ES-I3 (cell line): ENCODE data around the gene PLAGL1.
"Not testable (repeated sequence)": the region's sequence is repeated elsewhere in the genome, so short reads cannot be mapped to it uniquely, and the experiment has no call there.

Experiments used
- H3K36me3 ChIP-seq: 2 replicates; pipeline ENCODE4 v1.6.1; 2013; ENCODE audit warnings: mild to moderate bottlenecking, low read length, control low read depth, moderate library complexity; ENCODE audit not compliant: insufficient read depth
- H3K4me1 ChIP-seq: 2 replicates; pipeline ENCODE4 v1.6.1; 2013; ENCODE audit warnings: mild to moderate bottlenecking, control low read depth, low read length; ENCODE audit not compliant: insufficient read depth
- H3K9ac ChIP-seq: 2 replicates; pipeline ENCODE4 v1.6.1; 2013; ENCODE audit warnings: low read depth, mild to moderate bottlenecking, low read length, moderate library complexity
- H3K9me3 ChIP-seq: 2 replicates; pipeline ENCODE4 v1.6.1; 2013; ENCODE audit warnings: mild to moderate bottlenecking, low read length, moderate library complexity; ENCODE audit not compliant: control insufficient read depth, insufficient read depth

The PLAGL1 gene

DNA sequence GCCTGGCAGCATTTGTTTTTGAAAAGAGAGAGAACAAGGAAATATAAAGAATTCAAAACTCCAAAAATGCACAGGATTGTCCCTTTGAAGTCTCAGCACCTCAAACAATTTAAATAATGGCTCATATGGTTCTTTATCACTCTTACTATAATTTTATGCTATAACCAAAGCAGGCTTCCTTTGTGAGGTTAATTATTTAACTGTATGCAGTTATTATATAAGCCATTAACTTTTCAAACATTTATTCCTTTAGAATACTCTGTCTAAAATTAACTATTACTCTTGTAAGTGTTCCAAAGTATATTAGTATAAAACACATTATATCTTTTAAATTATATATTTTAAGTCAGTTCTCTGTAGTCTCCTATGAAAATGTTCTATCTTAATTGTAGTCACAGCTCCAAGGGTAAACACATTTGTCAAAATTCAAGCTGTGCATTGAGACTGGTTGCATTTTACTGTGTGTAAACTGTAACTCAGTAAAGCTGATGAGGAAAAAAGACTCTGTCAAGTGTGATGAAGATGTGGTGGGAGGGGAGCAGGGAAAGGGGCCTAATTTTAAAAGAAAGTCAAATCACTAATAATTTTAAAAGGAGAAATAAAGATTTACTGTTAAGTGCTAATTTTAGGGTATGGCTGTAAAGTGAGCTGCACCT, 20.0 kb upstream of the PLAGL1 start:
- no peaks in the 10 kb centered on the region for H3K36me3 ChIP-seq
- no peak overlapping the region for H3K9ac ChIP-seq
- H3K4me1 ChIP-seq = no peaks in the 10 kb centered on the region
- H3K9me3 ChIP-seq = no peaks in the 10 kb centered on the region

DNA sequence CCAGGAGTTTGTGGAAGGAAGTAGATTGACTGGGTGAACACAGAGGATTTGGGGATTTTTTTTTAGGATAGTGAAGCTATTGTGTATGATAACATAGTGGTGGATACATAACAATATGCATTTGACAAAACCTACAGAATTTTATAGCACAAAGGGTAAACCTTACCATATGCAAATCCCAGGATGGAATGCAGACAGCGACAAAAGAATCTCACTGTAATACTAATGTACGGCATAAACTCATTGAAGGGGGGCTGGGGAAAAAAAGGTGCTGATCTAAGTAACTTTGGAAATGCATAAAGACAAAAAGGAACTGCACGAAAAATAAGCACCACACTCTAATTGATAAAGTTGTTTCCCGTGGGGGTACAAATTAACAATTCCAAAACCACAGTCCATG, 15.2 kb upstream of the PLAGL1 start:
- no peaks in the 10 kb centered on the region for H3K9me3 ChIP-seq
- H3K36me3 ChIP-seq = no peaks in the 10 kb centered on the region
- no peaks in the 10 kb centered on the region for H3K4me1 ChIP-seq
- H3K9ac ChIP-seq = no peak overlapping the region

DNA sequence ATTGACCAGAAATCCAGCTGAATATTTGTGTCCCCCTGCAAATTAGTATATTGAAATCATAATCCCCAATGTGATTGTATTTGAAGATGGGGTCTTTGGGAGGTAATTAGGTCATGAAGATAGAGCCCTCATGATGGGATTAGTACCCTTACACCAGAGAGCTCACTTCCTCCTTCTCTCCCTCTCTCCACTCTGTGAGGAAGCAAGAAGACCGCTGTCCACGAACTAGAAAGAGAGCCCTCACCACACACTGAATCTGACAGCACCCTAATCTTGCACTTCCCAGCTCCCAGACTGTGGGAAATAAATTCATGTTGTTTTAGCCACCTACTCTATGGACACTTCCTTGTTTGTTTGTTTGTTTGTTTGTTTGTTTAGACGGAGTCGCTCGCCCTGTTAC, 11.9 kb upstream of the PLAGL1 start:
- H3K4me1 ChIP-seq = no peaks in the 10 kb centered on the region
- H3K9ac ChIP-seq = no peak overlapping the region
- H3K36me3 ChIP-seq = no peaks in the 10 kb centered on the region
- no peaks in the 10 kb centered on the region for H3K9me3 ChIP-seq

DNA sequence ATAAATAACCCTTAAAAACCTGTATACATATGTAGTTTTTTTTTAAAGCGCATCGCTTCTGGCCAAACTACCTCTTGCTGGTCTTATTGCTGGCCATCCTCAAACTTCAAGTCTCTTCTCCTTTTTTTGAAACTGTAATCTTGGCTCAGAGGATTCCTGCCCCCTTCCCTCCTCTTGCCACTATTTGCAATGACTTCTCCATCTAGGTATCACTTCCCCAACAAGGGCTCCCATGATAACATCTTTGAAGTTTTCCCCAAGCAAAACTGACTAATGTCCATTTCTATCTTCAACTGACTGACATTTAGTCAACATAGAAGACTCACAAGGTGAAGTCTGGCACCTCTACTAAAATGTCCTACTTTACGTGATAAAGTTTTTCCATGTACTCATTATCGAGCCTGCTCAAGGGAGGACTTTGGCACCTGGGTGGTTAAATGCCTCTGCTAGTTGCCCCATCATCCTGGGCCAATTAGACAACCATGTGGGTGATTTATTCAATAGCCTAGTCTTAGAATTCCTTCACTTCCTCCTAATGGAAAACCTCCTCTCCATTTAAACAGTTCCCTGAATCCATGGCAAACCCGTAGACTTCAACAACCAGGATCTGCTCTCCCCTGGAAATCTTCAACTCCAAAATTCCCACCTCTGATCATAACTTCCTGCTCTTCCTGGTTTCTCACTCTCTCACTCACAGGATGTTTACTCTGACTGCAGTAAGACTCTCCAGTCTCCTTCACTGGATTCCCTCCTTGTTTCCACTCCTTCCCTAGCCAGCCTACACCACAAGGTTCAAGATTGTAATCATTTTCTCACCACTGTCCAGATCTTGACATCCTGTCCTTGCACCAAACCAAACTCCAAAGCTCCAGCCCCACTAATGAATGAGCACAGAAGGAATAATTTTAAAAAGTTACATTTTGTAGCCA, 9.4 kb upstream of the PLAGL1 start:
- H3K9me3 ChIP-seq = no peaks in the 10 kb centered on the region; the same call in 1 of the 2 replicates
- H3K36me3 ChIP-seq = no peaks in the 10 kb centered on the region
- no peaks in the 10 kb centered on the region for H3K4me1 ChIP-seq
- no peak overlapping the region for H3K9ac ChIP-seq

DNA sequence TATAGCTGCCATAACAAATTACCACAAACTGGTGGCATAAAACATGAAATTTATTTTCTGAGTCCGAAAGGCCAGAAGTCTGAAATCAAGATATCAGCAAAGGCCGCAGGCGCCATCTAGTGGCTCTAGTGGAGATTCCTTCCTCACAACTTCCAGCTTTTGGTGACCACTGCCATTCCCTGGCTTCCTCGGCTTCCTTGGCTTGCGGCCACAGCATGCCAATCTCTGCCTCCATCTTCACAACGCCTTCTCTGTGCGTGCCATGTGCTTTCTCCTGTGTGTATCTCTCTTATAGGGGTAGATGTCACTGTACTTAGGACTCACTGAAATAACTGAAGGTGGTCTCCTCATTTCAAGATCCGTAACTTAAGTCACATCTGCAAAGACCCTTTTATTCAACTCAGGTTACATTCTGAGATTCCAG, 5.4 kb upstream of the PLAGL1 start:
- no peak overlapping the region for H3K9ac ChIP-seq
- H3K4me1 ChIP-seq = no peaks in the 10 kb centered on the region

DNA sequence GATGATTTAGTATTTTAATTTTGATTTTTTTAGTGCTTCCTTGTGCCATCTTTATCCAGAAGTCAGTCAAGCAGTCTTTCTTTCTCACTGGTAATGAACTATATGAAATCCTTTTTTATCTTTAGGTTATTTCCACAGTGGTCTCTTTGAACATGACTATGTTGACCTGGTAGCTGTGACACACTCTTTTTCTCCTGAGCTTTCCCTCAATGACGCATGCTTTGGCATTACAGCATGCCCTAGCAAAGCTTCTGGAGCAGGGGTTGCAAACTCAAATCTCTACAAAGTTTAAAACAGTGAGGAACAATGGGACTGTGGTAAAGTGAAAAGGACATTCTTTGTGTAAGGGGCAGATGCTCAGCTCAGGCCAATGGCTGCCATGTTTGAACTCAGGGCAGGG, 4.5 kb upstream of the PLAGL1 start:
- H3K36me3 ChIP-seq = no peaks in the 10 kb centered on the region
- H3K4me1 ChIP-seq = no peaks in the 10 kb centered on the region
- no peak overlapping the region for H3K9ac ChIP-seq
- H3K9me3 ChIP-seq = no peaks in the 10 kb centered on the region; the same call in 1 of the 2 replicates

More for the DNA sequence above, 5.4 kb upstream of the PLAGL1 start:
- H3K36me3 ChIP-seq = no peaks in the 10 kb centered on the region
- no peaks in the 10 kb centered on the region; the same call in 1 of the 2 replicates for H3K9me3 ChIP-seq

DNA sequence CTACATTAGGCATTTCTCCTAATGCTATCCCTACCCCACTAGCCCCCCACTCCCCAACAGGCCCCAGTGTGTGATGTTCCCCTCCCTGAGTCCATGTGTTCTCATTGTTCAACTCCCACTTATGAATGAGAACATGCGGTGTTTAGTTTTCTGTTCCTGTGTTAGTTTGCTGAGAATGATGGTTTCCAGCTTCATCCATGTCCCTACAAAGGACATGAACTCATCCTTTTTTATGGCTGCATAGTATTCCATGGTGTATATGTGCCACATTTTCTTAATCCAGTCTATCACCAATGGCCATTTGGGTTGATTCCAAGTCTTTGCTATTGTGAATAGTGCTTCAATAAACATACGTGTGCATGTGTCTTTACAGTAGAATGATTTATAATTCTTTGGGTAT, 1.6 kb upstream of the PLAGL1 start:
- not testable (repeated sequence) for H3K4me1 ChIP-seq, H3K9ac ChIP-seq, H3K36me3 ChIP-seq, H3K9me3 ChIP-seq

DNA sequence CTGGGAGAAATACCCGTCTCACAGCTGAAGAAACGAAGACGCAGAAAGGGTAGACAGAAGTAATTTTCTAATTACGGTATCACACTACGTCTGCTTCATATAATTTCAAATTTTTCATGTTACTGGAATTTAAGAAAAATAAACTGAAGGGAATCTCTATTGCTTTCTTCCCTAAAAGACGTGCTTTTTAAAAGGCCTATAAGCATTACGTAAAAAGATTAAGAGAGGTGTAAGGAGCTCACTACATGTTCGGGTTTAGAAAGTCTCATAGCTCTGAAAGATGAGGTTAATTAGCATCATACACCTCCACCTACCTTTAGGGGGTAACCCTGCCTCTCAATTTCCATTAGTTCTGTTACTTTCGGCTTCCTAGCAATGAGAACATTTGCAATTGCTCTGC, 787 bp upstream of the PLAGL1 start:
- Histone ChIP-seq H3K4me1 (no peaks in the 10 kb centered on the region), H3K9me3 (no peaks in the 10 kb centered on the region; the same call in 1 of the 2 replicates), H3K36me3 (no peaks in the 10 kb centered on the region), H3K9ac (no peak overlapping the region; the same call in 1 of the 2 replicates)

DNA sequence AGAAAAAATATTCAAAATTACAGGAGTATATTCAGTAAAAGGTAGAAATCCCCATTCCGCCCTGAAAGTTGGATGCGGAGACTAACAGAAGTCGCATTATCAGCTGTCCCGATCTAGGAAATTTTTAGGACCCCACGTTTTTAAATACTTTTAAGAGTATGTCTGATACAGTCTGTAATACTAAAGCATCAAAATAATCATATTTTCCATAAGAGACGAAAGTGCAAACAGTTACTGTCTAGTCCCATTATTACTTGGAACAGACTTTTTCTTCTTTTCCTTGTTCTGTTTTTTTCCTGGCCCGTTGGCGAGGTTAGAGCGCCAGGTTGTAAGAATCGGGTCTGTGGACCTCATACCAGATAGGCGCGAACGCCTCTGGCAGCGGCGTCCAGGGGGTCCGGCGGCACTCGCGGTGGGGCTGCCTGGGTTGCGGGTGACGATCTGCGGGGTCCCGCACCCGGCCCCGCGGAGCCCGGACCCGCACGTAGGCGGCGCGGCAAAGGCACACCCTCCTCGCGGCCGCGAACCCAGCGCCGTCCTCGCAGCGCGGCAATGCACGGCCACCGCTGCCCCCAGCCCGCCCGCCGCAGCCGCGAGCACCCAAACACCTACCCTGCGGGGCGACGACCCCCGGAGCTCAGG, 460 bp downstream of the PLAGL1 start:
- Histone ChIP-seq H3K4me1 (no peaks in the 10 kb centered on the region), H3K9ac (peak overlapping the region; percentile 40; the same call in 1 of the 2 replicates), H3K9me3 (no peaks in the 10 kb centered on the region; the same call in 1 of the 2 replicates), H3K36me3 (no peaks in the 10 kb centered on the region)

DNA sequence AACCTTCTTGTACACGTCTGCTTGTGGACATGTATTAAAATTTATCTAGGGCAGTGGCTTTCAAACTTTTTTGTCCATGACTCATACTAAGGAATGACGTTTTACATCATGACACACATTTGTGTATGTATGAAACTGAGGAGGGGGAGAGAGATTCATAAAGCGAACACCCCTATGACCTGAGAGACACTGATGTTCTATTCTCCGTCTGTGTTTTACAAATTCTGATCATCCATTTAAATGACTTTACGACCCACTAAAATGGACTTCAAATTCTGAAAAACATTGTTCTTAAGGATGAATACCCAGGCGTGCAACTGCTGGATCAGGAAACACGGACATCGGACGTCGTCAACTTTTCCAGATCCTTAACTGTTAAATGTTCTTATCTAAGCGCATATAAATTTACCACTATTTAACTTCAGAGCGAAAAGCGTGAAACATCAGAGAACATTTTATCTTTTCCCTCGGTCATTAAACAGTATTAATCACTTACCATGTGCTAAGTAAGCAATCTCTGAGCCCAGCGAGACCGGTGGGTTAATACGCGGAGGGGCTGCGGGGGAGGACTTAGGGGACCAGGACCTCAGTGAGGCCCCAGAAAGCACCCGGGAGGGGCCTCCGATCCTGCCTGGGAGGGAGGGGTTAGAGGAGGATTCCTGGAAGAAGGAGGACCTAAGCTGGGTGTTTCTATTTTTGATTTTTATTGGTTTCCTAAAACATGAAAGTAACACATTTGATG, 1.2 kb downstream of the PLAGL1 start:
- Histone ChIP-seq H3K9ac (peak overlapping the region; percentile 14; the same call in 1 of the 2 replicates), H3K36me3 (no peaks in the 10 kb centered on the region), H3K4me1 (no peaks in the 10 kb centered on the region), H3K9me3 (peaks cover 5% of the 10 kb centered on the region)

DNA sequence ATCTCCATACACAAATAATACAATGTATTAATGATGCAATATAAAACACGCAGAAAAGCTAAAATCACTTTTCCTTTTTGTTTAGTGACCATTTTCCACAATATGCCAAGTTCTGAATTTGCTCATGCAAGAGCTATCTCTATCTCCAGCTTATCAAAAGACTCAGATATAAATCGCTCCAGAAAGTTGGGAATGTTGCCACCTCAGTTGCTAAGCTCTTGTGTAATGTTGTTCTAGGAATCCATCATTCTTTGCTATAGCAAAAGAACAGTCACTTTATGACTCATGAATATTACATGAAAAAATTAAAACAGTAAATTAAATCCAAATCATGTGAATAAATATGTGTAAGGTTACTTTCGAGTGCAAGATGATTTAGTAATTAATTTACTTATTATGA, 8.7 kb downstream of the PLAGL1 start:
- no peaks in the 10 kb centered on the region for H3K36me3 ChIP-seq
- no peaks in the 10 kb centered on the region for H3K4me1 ChIP-seq
- peaks cover 5% of the 10 kb centered on the region for H3K9me3 ChIP-seq
- no peak overlapping the region for H3K9ac ChIP-seq

DNA sequence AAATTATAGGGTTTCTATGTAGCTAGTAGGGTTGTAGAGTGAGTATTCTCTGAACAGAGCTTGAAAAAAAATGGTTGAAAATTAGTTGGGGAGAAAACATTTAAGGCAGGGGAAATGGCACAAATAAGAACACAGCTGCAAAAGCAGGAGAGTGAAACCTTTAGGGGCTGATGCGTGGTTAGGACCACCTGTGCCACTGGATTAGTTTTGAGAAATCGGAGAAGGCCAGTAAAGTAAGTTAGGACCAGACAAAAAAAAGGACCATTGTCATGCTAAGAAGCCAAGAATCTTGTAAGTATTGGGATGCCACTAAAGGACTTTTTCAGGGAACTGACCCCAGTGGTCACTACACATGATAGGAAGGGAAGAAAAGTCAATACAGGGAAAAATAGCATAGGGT, 9.4 kb downstream of the PLAGL1 start:
- Histone ChIP-seq H3K9me3 (peaks cover 5% of the 10 kb centered on the region), H3K9ac (no peak overlapping the region), H3K36me3 (no peaks in the 10 kb centered on the region), H3K4me1 (no peaks in the 10 kb centered on the region)

DNA sequence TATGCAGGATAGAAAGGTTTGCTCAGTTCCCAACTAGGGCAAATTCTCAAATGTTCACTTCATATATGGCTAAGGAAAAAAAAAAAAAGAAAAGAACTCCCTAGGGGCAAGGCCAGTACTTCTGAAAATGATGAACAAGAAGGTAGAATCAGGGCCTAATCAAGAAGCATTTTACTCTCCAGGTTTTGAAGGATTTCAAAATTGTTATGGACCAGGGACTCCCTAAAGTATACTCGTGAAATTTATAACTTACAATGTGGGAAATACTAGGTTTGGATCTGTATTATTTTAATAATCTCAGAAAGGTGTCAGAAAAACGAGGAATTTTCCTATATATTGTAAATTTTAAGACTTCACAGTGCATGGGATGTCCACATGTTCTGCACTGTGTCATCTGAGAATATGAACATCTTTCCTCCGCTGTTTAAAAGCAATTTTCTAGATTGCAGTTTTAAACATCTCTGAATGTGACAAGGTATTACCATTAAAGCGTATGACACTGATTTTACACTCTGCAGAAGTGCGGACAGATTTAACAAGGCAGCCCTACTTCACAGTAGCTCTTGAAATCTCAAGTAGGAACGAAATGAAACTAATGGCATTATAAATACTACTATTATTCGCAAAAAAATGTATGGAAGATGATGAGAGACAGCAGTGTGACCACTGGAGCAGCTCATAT, 14.0 kb downstream of the PLAGL1 start:
- H3K9ac ChIP-seq = no peak overlapping the region
- H3K9me3 ChIP-seq = peaks cover 5% of the 10 kb centered on the region; the same call in 1 of the 2 replicates
- H3K4me1 ChIP-seq = no peaks in the 10 kb centered on the region
- H3K36me3 ChIP-seq = no peaks in the 10 kb centered on the region
